Osteoblast (primary cell): ENCODE data around the gene MRPL37. TPM values are rescaled to one million over a fixed set of nuclear protein-coding genes. Genes with fewer than 3 reads are reported as not detected.

ENCODE experiments used
- DNase-seq: peaks from one replicate; pipeline ENCODE4 v3.0.0; 2011; ENCODE audit warnings: low spot score, mixed read lengths; ENCODE audit not compliant: insufficient read length; ENCODE audit errors: missing footprints
- H2AFZ ChIP-seq: 2 replicates; pipeline ENCODE4 v1.6.0; 2011; ENCODE audit warnings: mild to moderate bottlenecking, low read length
- H3K27ac ChIP-seq: 2 replicates; pipeline ENCODE4 v1.5.1; 2011; ENCODE audit warnings: mild to moderate bottlenecking, low read depth, low read length, moderate library complexity
- H3K27me3 ChIP-seq: 2 replicates; pipeline ENCODE4 v1.6.0; 2012; ENCODE audit warnings: mild to moderate bottlenecking, control low read depth, inconsistent platforms, low read length, moderate library complexity; ENCODE audit not compliant: insufficient read depth
- H3K36me3 ChIP-seq: 2 replicates; pipeline ENCODE4 v1.5.1; 2011; ENCODE audit warnings: mild to moderate bottlenecking, low read length, control low read depth, moderate library complexity; ENCODE audit not compliant: insufficient read depth
- H3K4me1 ChIP-seq: 2 replicates; pipeline ENCODE4 v1.5.1; 2011; ENCODE audit warnings: mild to moderate bottlenecking, low read length, control low read depth, moderate library complexity; ENCODE audit not compliant: insufficient read depth
- H3K4me2 ChIP-seq: 2 replicates; pipeline ENCODE4 v1.6.0; 2011; ENCODE audit warnings: mild to moderate bottlenecking, low read length; ENCODE audit not compliant: insufficient read depth
- H3K4me3 ChIP-seq: fragments of 200-600 bp; sonication (generic); 3 replicates; pipeline ENCODE4 v1.5.1; 2012; ENCODE audit warnings: mild to moderate bottlenecking, low read length, inconsistent platforms; ENCODE audit not compliant: insufficient read depth
- H3K79me2 ChIP-seq: 2 replicates; pipeline ENCODE4 v1.6.0; 2012; ENCODE audit warnings: mild to moderate bottlenecking, low read length, control low read depth, inconsistent platforms; ENCODE audit not compliant: insufficient read depth
- H3K9me3 ChIP-seq: 2 replicates; pipeline ENCODE4 v1.5.1; 2011; ENCODE audit warnings: low read depth, low read length, control low read depth
- H4K20me1 ChIP-seq: 2 replicates; pipeline ENCODE4 v1.6.0; 2012; ENCODE audit warnings: mild to moderate bottlenecking, low read length, control low read depth; ENCODE audit not compliant: insufficient read depth
- total RNA-seq: library from RNA; depleted of rRNA; stranded (reverse); fragments of >200 nt; gene quantifications from 2 replicates; pipeline ENCODE4 v1.2.3, GENCODE V29; 2012
- TF ChIP-seq, protein P1 (sequence below): IDR thresholded peaks from 2 replicates; pipeline ENCODE4 v1.5.1; 2011; ENCODE audit warnings: mild to moderate bottlenecking, low read depth, low read length, moderate library complexity; ENCODE audit errors: extremely low read depth

Gene MRPL37
- total RNA-seq, 1 donor = 88.7 TPM

- DNase-seq = peak; percentile 13
- Histone ChIP-seq H3K4me1 (peaks cover 3% of the 10 kb centered on the region), H3K27me3 (no peaks in the 10 kb centered on the region), H3K9me3 (no peaks in the 10 kb centered on the region), H3K27ac (no peak overlapping the region), H3K79me2 (no peaks in the 10 kb centered on the region), H3K36me3 (peaks cover 36% of the 10 kb centered on the region), H3K4me2 (no peak overlapping the region), H2AFZ (no peak overlapping the region), H3K4me3 (no peak overlapping the region), H4K20me1 (no peaks in the 10 kb centered on the region)
- TF ChIP-seq, protein P1, sequence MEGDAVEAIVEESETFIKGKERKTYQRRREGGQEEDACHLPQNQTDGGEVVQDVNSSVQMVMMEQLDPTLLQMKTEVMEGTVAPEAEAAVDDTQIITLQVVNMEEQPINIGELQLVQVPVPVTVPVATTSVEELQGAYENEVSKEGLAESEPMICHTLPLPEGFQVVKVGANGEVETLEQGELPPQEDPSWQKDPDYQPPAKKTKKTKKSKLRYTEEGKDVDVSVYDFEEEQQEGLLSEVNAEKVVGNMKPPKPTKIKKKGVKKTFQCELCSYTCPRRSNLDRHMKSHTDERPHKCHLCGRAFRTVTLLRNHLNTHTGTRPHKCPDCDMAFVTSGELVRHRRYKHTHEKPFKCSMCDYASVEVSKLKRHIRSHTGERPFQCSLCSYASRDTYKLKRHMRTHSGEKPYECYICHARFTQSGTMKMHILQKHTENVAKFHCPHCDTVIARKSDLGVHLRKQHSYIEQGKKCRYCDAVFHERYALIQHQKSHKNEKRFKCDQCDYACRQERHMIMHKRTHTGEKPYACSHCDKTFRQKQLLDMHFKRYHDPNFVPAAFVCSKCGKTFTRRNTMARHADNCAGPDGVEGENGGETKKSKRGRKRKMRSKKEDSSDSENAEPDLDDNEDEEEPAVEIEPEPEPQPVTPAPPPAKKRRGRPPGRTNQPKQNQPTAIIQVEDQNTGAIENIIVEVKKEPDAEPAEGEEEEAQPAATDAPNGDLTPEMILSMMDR = no peak
These were observed 39.7 kb downstream of the MRPL37 start for GRCh38 chr1:54239631-54240031.

DNA sequence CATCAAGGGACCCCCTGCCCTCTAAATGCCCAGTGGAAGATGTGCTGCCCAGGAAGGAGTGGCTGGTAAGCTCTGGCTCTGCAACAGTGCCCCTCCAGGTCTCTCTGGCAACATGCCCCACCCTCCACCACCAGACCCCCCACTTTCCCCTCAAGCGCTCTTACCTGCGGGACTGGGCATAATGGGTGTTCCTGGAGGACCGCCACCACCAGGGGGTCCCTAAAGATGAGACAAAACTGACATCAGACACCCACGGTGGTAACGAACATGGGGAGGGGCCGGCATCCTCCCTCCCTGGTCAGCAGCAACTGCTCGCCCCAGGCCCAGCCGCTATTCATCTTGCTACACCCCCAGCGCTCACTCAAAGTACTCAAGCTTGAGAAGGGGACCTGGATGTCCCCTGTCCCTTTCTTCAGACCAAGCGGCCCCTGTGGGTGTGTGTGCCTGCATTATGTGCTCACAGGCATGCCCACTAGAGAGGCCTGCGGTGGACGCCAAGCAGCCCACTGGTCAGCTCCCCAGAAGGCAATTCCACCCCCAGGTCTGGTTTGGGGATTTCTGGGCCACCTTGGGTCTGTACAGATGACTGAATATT, 40.9 kb downstream of the MRPL37 start:
- TF ChIP-seq, protein P1 = no peak

GRCh38 chr1:54241364-54241763, 41.4 kb downstream of the MRPL37 start:
- peak; percentile 35 for DNase-seq
- Histone ChIP-seq H3K4me1 (peaks cover 3% of the 10 kb centered on the region), H3K4me2 (no peak overlapping the region), H2AFZ (no peak overlapping the region), H3K79me2 (no peaks in the 10 kb centered on the region), H3K9me3 (no peaks in the 10 kb centered on the region), H4K20me1 (no peaks in the 10 kb centered on the region), H3K4me3 (no peak overlapping the region), H3K27ac (no peak overlapping the region), H3K27me3 (no peaks in the 10 kb centered on the region), H3K36me3 (peaks cover 33% of the 10 kb centered on the region)
- TF ChIP-seq, protein P1 = no peak

More for the DNA sequence above, 40.9 kb downstream of the MRPL37 start:
- H3K36me3 ChIP-seq = peaks cover 36% of the 10 kb centered on the region
- peak; percentile 39 for DNase-seq
- no peaks in the 10 kb centered on the region for H4K20me1 ChIP-seq
- no peaks in the 10 kb centered on the region for H3K27me3 ChIP-seq
- no peaks in the 10 kb centered on the region for H3K9me3 ChIP-seq
- H3K27ac ChIP-seq = no peak overlapping the region
- H3K4me2 ChIP-seq = no peak overlapping the region
- H3K4me1 ChIP-seq = peaks cover 3% of the 10 kb centered on the region
- H3K79me2 ChIP-seq = no peaks in the 10 kb centered on the region
- no peak overlapping the region for H3K4me3 ChIP-seq
- H2AFZ ChIP-seq = no peak overlapping the region

GRCh38 chr1:54243022-54243421, 43.1 kb downstream of the MRPL37 start:
- Histone ChIP-seq H3K27me3 (no peaks in the 10 kb centered on the region), H3K36me3 (peaks cover 17% of the 10 kb centered on the region), H3K27ac (no peak overlapping the region), H3K4me1 (peaks cover 3% of the 10 kb centered on the region), H3K9me3 (no peaks in the 10 kb centered on the region), H2AFZ (no peak overlapping the region), H3K4me2 (no peak overlapping the region), H4K20me1 (no peaks in the 10 kb centered on the region), H3K79me2 (no peaks in the 10 kb centered on the region), H3K4me3 (no peak overlapping the region)
- DNase-seq = no peak
- TF ChIP-seq, protein P1 = no peak
